GM10266 (cell line): Measurements from ENCODE around the gene HEATR5A.
"Not testable (repeated sequence)": the region's sequence is repeated elsewhere in the genome, so short reads cannot be mapped to it uniquely, and the experiment has no call there.

Experiments used
- DNase-seq: peaks from one replicate; pipeline ENCODE4 v3.0.0; 2012; ENCODE audit errors: extremely low spot score
- TF ChIP-seq, protein P1 (sequence below): IDR thresholded peaks from 2 replicates; pipeline ENCODE4 v1.5.1; 2012; ENCODE audit warnings: mild to moderate bottlenecking, low read depth; ENCODE audit not compliant: control insufficient read depth, insufficient read depth; ENCODE audit errors: missing control alignments

Gene HEATR5A

DNA sequence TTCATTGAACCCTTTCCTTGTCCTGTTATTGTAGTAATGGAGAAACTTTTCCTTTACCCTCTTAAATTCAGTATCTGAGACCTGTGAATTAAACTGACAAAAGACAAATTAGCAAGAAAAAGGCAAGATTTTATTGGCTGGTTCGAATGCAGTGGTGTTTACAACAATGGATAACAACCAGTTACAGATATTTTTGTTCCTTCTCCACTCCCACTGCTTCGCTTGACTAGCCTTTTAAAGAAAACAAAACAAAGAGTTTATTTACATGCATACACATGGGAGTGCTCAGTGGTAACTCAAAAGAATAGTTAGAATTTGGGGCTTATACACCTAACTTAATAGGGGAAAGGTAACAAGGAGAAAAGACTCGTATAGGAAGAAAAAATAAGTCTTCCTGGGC, 175.7 kb downstream of the HEATR5A start:
- TF ChIP-seq, protein P1, sequence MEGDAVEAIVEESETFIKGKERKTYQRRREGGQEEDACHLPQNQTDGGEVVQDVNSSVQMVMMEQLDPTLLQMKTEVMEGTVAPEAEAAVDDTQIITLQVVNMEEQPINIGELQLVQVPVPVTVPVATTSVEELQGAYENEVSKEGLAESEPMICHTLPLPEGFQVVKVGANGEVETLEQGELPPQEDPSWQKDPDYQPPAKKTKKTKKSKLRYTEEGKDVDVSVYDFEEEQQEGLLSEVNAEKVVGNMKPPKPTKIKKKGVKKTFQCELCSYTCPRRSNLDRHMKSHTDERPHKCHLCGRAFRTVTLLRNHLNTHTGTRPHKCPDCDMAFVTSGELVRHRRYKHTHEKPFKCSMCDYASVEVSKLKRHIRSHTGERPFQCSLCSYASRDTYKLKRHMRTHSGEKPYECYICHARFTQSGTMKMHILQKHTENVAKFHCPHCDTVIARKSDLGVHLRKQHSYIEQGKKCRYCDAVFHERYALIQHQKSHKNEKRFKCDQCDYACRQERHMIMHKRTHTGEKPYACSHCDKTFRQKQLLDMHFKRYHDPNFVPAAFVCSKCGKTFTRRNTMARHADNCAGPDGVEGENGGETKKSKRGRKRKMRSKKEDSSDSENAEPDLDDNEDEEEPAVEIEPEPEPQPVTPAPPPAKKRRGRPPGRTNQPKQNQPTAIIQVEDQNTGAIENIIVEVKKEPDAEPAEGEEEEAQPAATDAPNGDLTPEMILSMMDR: no peak
- no peak for DNase-seq

DNA sequence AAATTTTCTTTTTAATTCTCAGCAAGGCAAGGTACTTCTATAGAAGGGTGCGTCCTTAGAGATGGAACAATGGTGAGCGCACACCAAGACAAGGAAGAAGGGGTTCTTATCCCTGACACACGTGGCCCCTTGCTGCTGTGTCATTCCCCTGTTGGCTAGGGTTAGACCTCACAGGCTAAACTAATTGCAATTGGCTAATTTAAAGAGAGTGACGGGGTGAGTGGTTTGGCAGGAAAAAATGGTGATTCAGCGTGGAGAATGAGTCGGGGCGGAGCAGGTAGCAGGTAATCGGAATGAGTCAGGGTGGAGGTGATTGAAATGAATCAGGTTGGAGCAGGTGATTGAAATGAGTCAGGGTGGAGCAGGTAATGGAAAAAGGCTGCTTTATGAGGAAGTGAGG, 176.5 kb downstream of the HEATR5A start:
- no peak for DNase-seq
- TF ChIP-seq, protein P1: no peak

DNA sequence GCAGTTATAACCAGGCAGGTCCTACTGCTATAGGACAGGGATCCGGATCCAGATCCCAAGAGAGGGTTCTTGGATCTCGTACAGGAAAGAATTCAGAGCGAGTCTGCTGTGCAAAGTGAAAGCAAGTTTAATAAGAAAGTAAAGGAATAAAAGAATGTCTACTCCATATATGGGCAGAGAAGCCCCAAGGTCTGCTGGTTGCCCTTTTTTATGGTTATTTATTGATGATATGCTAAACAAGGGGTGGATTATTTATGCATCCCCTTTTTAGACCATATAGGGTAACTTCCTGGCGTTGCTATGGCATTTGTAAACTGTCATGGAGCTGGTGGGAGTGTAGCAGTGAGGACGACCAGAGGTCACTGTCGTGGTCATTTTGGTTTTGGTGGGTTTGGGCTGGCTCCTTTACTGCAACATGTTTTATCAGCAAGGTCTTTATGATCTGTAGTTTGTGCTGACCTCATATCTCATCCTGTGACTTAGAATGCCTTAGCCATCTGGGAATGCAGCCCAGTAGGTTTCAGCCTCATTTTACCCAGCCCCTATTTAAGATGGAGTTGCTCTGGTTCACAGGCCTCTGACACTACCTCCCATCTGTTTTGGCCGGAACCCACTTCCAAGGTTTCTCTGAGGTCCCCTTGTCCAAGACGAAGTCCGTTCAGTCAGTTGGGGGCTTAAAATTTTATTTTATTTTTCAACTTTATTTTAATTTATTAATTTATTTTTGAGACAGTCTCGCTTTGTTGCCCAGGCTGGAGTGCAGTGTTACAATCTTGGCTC, 178.0 kb downstream of the HEATR5A start:
- DNase-seq: not testable (repeated sequence)
